SK-N-SH (cell line): Measurements from ENCODE around the gene PKNOX1. TPM values are rescaled to one million over a fixed set of nuclear protein-coding genes. Genes with fewer than 3 reads are reported as not detected.

ENCODE experiments used
- CTCF ChIA-PET: fragments of 300-600, 350-600 bp; formaldehyde crosslinking; extraction: SDS; loops from one replicate; lab custom pipeline; 2021; lab: Yijun Ruan, JAX
- POLR2A ChIA-PET: fragments of 350-600 bp; sonication (Branson Sonifier 250); formaldehyde crosslinking; extraction: SDS; loops from one replicate; lab custom pipeline; 2020; ENCODE audit warnings: antibody characterized with exemption, inconsistent platforms; lab: Yijun Ruan, JAX
- DNase-seq: peaks from one replicate; pipeline ENCODE4 v3.0.0; 2012
- H2AFZ ChIP-seq: fragments of 200-600 bp; sonication (generic); 2 replicates; pipeline ENCODE4 v1.8.1; 2016; ENCODE audit warnings: antibody characterized with exemption, mild to moderate bottlenecking, low read depth
- H3F3A ChIP-seq: fragments of 200-600 bp; sonication (generic); replicated peaks from 2 replicates; pipeline ENCODE3; 2016; ENCODE audit warnings: antibody characterized with exemption, mild to moderate bottlenecking; ENCODE audit not compliant: insufficient read depth
- H3K27ac ChIP-seq, 2 experiments: fragments of 200-500 bp in 1 of 2; fragments of 200-600 bp in 1 of 2; sonication (Bioruptor generic) in 1 of 2; sonication (generic), shearing (Covaris generic) in 1 of 2; 2 replicates each; pipeline versions ENCODE4 v1.5.1 to v1.6.1; 2014 to 2016; ENCODE audit warnings: low read depth in 2 of 2, inconsistent platforms in 1 of 2, low read length in 1 of 2, mild to moderate bottlenecking in 1 of 2, mixed read lengths in 1 of 2
- H3K27me3 ChIP-seq: fragments of 200-600 bp; sonication (generic), shearing (Covaris generic); 2 replicates; pipeline ENCODE4 v1.6.1; 2016; ENCODE audit warnings: mixed run types; ENCODE audit not compliant: insufficient read depth
- H3K36me3 ChIP-seq, 2 experiments: fragments of 200-500 bp in 1 of 2; fragments of 200-600 bp in 1 of 2; sonication (Bioruptor generic) in 1 of 2; sonication (generic) in 1 of 2; replicated peaks in 1 of 2; 2 replicates each; pipeline versions ENCODE3 to v1.5.1; 2014 to 2016; ENCODE audit warnings: low read length in 1 of 2, mild to moderate bottlenecking in 1 of 2; ENCODE audit not compliant: insufficient read depth in 2 of 2, control insufficient read depth in 1 of 2
- H3K4me1 ChIP-seq, 2 experiments: fragments of 200-500 bp in 1 of 2; fragments of 200-600 bp in 1 of 2; sonication (Bioruptor generic) in 1 of 2; sonication (generic), shearing (Covaris generic) in 1 of 2; 2 replicates each; pipeline versions ENCODE4 v1.5.1 to v1.6.1; 2014 to 2016; ENCODE audit warnings: low read depth in 1 of 2, low read length in 1 of 2, mixed run types in 1 of 2; ENCODE audit not compliant: insufficient read depth in 2 of 2, control insufficient read depth in 1 of 2
- H3K4me2 ChIP-seq: fragments of 200-600 bp; sonication (generic), shearing (Covaris generic); 2 replicates; pipeline ENCODE4 v1.6.1; 2017; ENCODE audit warnings: mixed run types
- H3K4me3 ChIP-seq, 2 experiments: fragments of 200-500 bp in 1 of 2; fragments of 200-600 bp in 1 of 2; sonication (Bioruptor generic) in 1 of 2; sonication (generic), shearing (Covaris generic) in 1 of 2; 2 replicates each; pipeline versions ENCODE4 v1.5.1 to v1.8.1; 2014 to 2016; ENCODE audit warnings: low read depth in 2 of 2, inconsistent platforms in 1 of 2, low read length in 1 of 2, mild to moderate bottlenecking in 1 of 2, mixed read lengths in 1 of 2, moderate library complexity in 1 of 2
- H3K79me2 ChIP-seq: fragments of 200-600 bp; sonication (generic); 2 replicates; pipeline ENCODE4 v1.8.1; 2017; ENCODE audit warnings: mild to moderate bottlenecking; ENCODE audit not compliant: insufficient read depth
- H3K9ac ChIP-seq: fragments of 200-600 bp; sonication (generic); 2 replicates; pipeline ENCODE4 v1.6.1; 2017; ENCODE audit warnings: mixed run types
- H3K9me2 ChIP-seq: fragments of 200-600 bp; sonication (generic); 2 replicates; pipeline ENCODE4 v1.6.1; 2017; ENCODE audit warnings: mixed run types
- H3K9me3 ChIP-seq: fragments of 200-600 bp; sonication (generic); 2 replicates; pipeline ENCODE4 v1.6.1; 2017; ENCODE audit warnings: mixed run types, mild to moderate bottlenecking, moderate library complexity
- H4K20me1 ChIP-seq: fragments of 200-600 bp; sonication (generic); 2 replicates; pipeline ENCODE4 v1.6.1; 2017; ENCODE audit warnings: mild to moderate bottlenecking, mixed run types; ENCODE audit not compliant: insufficient read depth
- EP300 ChIP-seq, 2 experiments: IDR thresholded peaks; 2 replicates each; pipeline versions ENCODE4 v1.4.0 to v1.6.1; 2012; ENCODE audit warnings: borderline replicate concordance in 1 of 2, low read depth in 1 of 2, low read length in 1 of 2
- FOSL2 ChIP-seq: IDR thresholded peaks from 2 replicates; pipeline ENCODE4 v1.4.0; 2012; ENCODE audit warnings: low read depth, mild to moderate bottlenecking, moderate library complexity, borderline replicate concordance
- FOXJ3 ChIP-seq: sonication (generic); formaldehyde crosslinking; IDR thresholded peaks from 2 replicates; pipeline ENCODE4 v1.5.1; 2020; ENCODE audit warnings: mild to moderate bottlenecking, missing genetic modification reagents
- FOXM1 ChIP-seq: IDR thresholded peaks from 2 replicates; pipeline ENCODE4 v1.4.0; 2012; ENCODE audit warnings: low read depth, mild to moderate bottlenecking
- NRF1 ChIP-seq: IDR thresholded peaks from 2 replicates; pipeline ENCODE4 v1.6.1; 2012; ENCODE audit warnings: low read depth, mild to moderate bottlenecking, low read length
- RAD21 ChIP-seq: IDR thresholded peaks from 2 replicates; pipeline ENCODE4 v1.6.1; 2012; ENCODE audit warnings: mild to moderate bottlenecking, low read length
- RFX5 ChIP-seq: IDR thresholded peaks from 2 replicates; pipeline ENCODE4 v1.6.1; 2012; ENCODE audit warnings: mild to moderate bottlenecking, improper control_type of control experiment, low read length
- RXRA ChIP-seq: IDR thresholded peaks from 2 replicates; pipeline ENCODE4 v1.4.0; 2012; ENCODE audit warnings: low read depth, mild to moderate bottlenecking, borderline replicate concordance
- SMC3 ChIP-seq: IDR thresholded peaks from 2 replicates; pipeline ENCODE4 v1.6.1; 2012; ENCODE audit warnings: low read depth, low read length, improper control_type of control experiment
- YY1 ChIP-seq: IDR thresholded peaks from 2 replicates; pipeline ENCODE4 v1.4.0; 2012; ENCODE audit warnings: low read depth, mild to moderate bottlenecking
- WGBS: methylation state at CpG from one replicate; pipeline ENCODE4 v1.1.6; 2017; ENCODE audit warnings: low lambda C conversion rate; 5-methylcytosine and 5-hydroxymethylcytosine counted together
- polyA plus RNA-seq, 3 experiments: library from polyadenylated mRNA; depleted of rRNA; stranded (reverse); fragments of >200 nt; gene quantifications; 2 replicates each; pipeline ENCODE4 v1.2.3, GENCODE V29; 2012
- TF ChIP-seq, protein P1 (sequence below): IDR thresholded peaks from 2 replicates; pipeline ENCODE4 v1.6.1; 2012; ENCODE audit warnings: mild to moderate bottlenecking, low read depth, low read length, moderate library complexity
- TF ChIP-seq, protein P2 (sequence below): fragments of 200-600 bp; sonication (generic); IDR thresholded peaks from 2 replicates; pipeline ENCODE4 v1.6.1; 2017; ENCODE audit warnings: antibody characterized with exemption, mild to moderate bottlenecking, moderate library complexity
- TF ChIP-seq, protein P3 (sequence below): IDR thresholded peaks from 2 replicates; pipeline ENCODE4; 2012

PKNOX1 gene
- polyA plus RNA-seq, 1 of the 3 experiments (the other 2 are of a cell fraction): 21.7 TPM

DNA sequence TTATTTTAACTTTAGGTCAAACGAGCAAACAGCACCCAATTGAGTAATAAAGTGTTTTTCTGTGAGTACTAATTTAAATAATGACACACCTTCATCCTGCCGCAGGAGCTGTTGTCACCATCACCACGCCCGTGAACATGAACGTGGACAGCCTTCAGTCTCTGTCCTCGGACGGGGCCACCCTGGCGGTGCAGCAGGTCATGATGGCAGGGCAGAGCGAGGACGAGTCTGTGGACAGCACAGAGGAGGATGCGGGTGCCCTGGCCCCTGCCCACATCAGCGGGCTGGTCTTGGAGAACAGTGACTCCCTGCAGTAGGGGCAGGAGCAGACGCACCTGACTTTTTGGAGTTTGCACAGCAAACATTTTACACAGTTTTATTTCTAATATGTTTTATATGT lies 55.4 kb downstream of the PKNOX1 start (continued):
- TF ChIP-seq, protein P1, sequence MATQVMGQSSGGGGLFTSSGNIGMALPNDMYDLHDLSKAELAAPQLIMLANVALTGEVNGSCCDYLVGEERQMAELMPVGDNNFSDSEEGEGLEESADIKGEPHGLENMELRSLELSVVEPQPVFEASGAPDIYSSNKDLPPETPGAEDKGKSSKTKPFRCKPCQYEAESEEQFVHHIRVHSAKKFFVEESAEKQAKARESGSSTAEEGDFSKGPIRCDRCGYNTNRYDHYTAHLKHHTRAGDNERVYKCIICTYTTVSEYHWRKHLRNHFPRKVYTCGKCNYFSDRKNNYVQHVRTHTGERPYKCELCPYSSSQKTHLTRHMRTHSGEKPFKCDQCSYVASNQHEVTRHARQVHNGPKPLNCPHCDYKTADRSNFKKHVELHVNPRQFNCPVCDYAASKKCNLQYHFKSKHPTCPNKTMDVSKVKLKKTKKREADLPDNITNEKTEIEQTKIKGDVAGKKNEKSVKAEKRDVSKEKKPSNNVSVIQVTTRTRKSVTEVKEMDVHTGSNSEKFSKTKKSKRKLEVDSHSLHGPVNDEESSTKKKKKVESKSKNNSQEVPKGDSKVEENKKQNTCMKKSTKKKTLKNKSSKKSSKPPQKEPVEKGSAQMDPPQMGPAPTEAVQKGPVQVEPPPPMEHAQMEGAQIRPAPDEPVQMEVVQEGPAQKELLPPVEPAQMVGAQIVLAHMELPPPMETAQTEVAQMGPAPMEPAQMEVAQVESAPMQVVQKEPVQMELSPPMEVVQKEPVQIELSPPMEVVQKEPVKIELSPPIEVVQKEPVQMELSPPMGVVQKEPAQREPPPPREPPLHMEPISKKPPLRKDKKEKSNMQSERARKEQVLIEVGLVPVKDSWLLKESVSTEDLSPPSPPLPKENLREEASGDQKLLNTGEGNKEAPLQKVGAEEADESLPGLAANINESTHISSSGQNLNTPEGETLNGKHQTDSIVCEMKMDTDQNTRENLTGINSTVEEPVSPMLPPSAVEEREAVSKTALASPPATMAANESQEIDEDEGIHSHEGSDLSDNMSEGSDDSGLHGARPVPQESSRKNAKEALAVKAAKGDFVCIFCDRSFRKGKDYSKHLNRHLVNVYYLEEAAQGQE: no peak
- no peak for TF ChIP-seq FOXM1
- TF ChIP-seq NRF1: no peak

DNA sequence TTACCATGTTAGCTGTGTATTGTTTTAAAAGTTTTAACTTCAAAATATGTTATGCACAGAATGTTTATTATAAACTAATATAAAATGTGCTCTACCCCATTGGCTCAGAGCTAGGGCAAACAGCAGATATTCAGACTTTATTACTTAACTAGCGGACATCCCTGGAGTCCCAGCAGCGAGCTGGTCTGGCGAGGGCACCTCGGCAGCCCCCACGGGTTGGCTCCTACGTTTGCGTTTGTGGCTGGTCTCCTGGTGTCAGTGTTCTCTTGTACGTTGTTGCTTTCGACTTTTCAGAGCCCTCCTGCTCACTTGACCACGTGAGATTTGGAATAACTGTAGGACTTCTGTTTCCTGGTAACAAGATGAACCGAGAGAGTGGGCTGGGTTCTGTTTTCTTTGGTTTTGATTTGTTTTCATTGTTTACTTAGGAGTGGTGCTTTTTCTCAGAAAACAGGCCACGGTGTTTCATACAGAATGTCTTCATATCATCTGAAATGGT lies 56.8 kb downstream of the PKNOX1 start:
- 95% methylated on average over 12 of the region's 12 CpGs for WGBS
- no peaks in the 10 kb centered on the region for H3K79me2 ChIP-seq
- H3K36me3 ChIP-seq: peaks cover 4 to 20% of the 10 kb centered on the region in 2 experiments
- no peak overlapping the region for H3K4me2 ChIP-seq
- H3K27me3 ChIP-seq: no peaks in the 10 kb centered on the region
- POLR2A ChIA-PET: no interaction called here
- no peak overlapping the region for H3K4me3 ChIP-seq
- peaks cover 19% of the 10 kb centered on the region for H3F3A ChIP-seq
- TF ChIP-seq NRF1: no peak
- no peak for TF ChIP-seq RFX5
- TF ChIP-seq, protein P2, sequence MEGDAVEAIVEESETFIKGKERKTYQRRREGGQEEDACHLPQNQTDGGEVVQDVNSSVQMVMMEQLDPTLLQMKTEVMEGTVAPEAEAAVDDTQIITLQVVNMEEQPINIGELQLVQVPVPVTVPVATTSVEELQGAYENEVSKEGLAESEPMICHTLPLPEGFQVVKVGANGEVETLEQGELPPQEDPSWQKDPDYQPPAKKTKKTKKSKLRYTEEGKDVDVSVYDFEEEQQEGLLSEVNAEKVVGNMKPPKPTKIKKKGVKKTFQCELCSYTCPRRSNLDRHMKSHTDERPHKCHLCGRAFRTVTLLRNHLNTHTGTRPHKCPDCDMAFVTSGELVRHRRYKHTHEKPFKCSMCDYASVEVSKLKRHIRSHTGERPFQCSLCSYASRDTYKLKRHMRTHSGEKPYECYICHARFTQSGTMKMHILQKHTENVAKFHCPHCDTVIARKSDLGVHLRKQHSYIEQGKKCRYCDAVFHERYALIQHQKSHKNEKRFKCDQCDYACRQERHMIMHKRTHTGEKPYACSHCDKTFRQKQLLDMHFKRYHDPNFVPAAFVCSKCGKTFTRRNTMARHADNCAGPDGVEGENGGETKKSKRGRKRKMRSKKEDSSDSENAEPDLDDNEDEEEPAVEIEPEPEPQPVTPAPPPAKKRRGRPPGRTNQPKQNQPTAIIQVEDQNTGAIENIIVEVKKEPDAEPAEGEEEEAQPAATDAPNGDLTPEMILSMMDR: no peak
- TF ChIP-seq, protein P3, sequence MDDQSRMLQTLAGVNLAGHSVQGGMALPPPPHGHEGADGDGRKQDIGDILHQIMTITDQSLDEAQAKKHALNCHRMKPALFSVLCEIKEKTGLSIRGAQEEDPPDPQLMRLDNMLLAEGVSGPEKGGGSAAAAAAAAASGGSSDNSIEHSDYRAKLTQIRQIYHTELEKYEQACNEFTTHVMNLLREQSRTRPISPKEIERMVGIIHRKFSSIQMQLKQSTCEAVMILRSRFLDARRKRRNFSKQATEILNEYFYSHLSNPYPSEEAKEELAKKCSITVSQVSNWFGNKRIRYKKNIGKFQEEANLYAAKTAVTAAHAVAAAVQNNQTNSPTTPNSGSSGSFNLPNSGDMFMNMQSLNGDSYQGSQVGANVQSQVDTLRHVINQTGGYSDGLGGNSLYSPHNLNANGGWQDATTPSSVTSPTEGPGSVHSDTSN: no peak
- no peak for TF ChIP-seq YY1
- TF ChIP-seq SMC3: no peak
- CTCF ChIA-PET: interaction anchor here (1.2 kb wide), 2 partner anchors 25 to 438 kb away, joined by 3 read pairs; no protein-coding TSS in a partner anchor
- H3K27ac ChIP-seq: no peak overlapping the region
- no peaks in the 10 kb centered on the region for H4K20me1 ChIP-seq
- H3K9ac ChIP-seq: no peak overlapping the region
- no peaks in the 10 kb centered on the region for H3K9me2 ChIP-seq
- no peak for DNase-seq
- no peak overlapping the region for H2AFZ ChIP-seq
- H3K4me1 ChIP-seq: peaks cover 8 to 16% of the 10 kb centered on the region in 2 experiments
- no peaks in the 10 kb centered on the region for H3K9me3 ChIP-seq

DNA sequence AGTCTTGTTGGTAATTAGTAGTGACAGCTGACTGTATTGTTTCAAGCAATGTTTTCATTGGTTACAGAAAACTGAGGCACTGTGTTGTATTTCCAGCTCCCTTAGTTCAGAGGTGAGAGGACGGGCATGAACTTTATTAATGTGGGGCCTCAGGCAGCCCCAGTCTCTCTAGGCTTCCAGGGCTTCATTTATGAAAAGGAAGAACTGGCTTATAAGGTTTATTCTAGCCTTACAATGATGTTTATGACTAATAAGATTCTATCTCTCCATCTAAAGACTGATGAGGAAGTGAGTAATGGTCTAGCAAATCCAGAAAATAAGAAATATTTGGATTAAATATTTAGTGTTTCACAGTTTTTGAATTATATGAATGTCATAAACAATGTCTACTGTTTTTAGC lies 59.7 kb downstream of the PKNOX1 start:
- Histone ChIP-seq H3K36me3 (peaks cover 4 to 14% of the 10 kb centered on the region in 2 experiments), H3K4me3 (no peak overlapping the region), H4K20me1 (no peaks in the 10 kb centered on the region)
- CTCF ChIA-PET: no interaction called here
- TF ChIP-seq RAD21: no peak
- TF ChIP-seq EP300 (IDR thresholded peaks at IDR 0.05; ENCODE audit: borderline replicate concordance in 1 of 2, low read depth in 1 of 2, low read length in 1 of 2): 0 out of 4 replicates have a peak, but pooled peaks of 1 of the 2 experiments have one; percentile 22
- TF ChIP-seq, protein P3: peak; percentile 46
- no peak for TF ChIP-seq YY1
- TF ChIP-seq RXRA: 0 out of 2 replicates have a peak, but pooled peaks have one; percentile 13
- TF ChIP-seq, protein P2: no peak
- TF ChIP-seq FOSL2: peak; percentile 43; the same call in 1 of the 2 replicates
- TF ChIP-seq FOXJ3 (CRISPR knock-in tag): no peak
- TF ChIP-seq, all 33 proteins: peak for 4
- no peak for DNase-seq
- H3K27ac ChIP-seq: peak overlapping the region; percentile 11 to 67; a peak in 3 of 4 replicates
- H3K4me2 ChIP-seq: peak overlapping the region; percentile 49; the same call in 1 of the 2 replicates
- no peak overlapping the region for H3K9ac ChIP-seq
- no peaks in the 10 kb centered on the region for H3K9me3 ChIP-seq
- POLR2A ChIA-PET: no interaction called here
- H3F3A ChIP-seq: peaks cover 19% of the 10 kb centered on the region
- peaks cover 8 to 16% of the 10 kb centered on the region in 2 experiments for H3K4me1 ChIP-seq
- 36% methylated on average over 1 of the region's 1 CpG for WGBS
- H3K79me2 ChIP-seq: no peaks in the 10 kb centered on the region
- H3K9me2 ChIP-seq: no peaks in the 10 kb centered on the region
- no peaks in the 10 kb centered on the region for H3K27me3 ChIP-seq
- H2AFZ ChIP-seq: no peak overlapping the region
